ENCODE results near the gene FMN2. TPM values are rescaled to one million over a fixed set of nuclear protein-coding genes. Genes with fewer than 3 reads are reported as not detected.
A peak's percentile ranks its signal among the peaks of the same experiment; 100 is the strongest.

Gene FMN2
- total RNA-seq, 1 donor from 2014 or later, result under 0.01 TPM

- peak; percentile 84 for DNase-seq (ENCODE audit: low read depth)
- no peak overlapping the region for H3K4me3 ChIP-seq (ENCODE audit: low read depth, low read length)
- no peaks in the 10 kb centered on the region for H3K27me3 ChIP-seq (ENCODE audit: control insufficient read depth, insufficient read depth, low read length)
- no peaks in the 10 kb centered on the region for H3K36me3 ChIP-seq (ENCODE audit: control insufficient read depth, insufficient read depth, low read length)
- no peak for FAIRE-seq
- TF ChIP-seq CTCF (IDR thresholded peaks at IDR 0.05; ENCODE audit: insufficient read depth, low read length, severe bottlenecking), result no peak
Observed at GRCh38 chr1:240415532-240415931, 323.8 kb downstream of the FMN2 start.

GRCh38 chr1:240417317-240417716, 325.6 kb downstream of the FMN2 start:
- DNase-seq (ENCODE audit: low read depth) (no peak), FAIRE-seq (no peak)
- no peaks in the 10 kb centered on the region for H3K27me3 ChIP-seq (ENCODE audit: control insufficient read depth, insufficient read depth, low read length)
- no peak for TF ChIP-seq CTCF (IDR thresholded peaks at IDR 0.05; ENCODE audit: insufficient read depth, low read length, severe bottlenecking)
- H3K36me3 ChIP-seq (ENCODE audit: control insufficient read depth, insufficient read depth, low read length), result no peaks in the 10 kb centered on the region
- no peak overlapping the region for H3K4me3 ChIP-seq (ENCODE audit: low read depth, low read length)

DNA sequence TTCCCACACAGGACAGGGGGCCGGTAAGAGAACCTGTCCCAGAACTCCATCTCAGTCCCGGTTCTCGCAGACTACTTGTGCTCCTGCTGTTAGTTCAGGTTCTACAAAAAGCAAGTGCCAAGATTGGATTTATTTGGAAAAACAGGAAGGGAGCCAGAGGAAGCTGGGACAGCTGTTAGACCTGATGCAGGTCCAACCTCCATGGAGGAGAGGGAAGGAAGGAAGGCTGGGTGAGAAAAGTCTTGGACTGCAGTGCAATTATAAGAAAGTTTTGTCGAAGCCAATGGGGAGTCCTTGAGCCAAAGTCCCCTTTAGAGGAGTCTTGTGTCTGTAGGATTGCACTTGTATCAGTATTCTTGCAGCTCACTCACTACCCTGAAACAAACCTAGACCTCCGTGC, 329.1 kb downstream of the FMN2 start:
- DNase-seq (ENCODE audit: low read depth), result no peak
- no peaks in the 10 kb centered on the region for H3K36me3 ChIP-seq (ENCODE audit: control insufficient read depth, insufficient read depth, low read length)
- TF ChIP-seq CTCF (IDR thresholded peaks at IDR 0.05; ENCODE audit: insufficient read depth, low read length, severe bottlenecking), result no peak
- no peak for FAIRE-seq
- no peaks in the 10 kb centered on the region for H3K27me3 ChIP-seq (ENCODE audit: control insufficient read depth, insufficient read depth, low read length)
- no peak overlapping the region for H3K4me3 ChIP-seq (ENCODE audit: low read depth, low read length)

GRCh38 chr1:240423246-240423924, 331.7 kb downstream of the FMN2 start:
- no peak for TF ChIP-seq CTCF (IDR thresholded peaks at IDR 0.05; ENCODE audit: insufficient read depth, low read length, severe bottlenecking)
- no peaks in the 10 kb centered on the region for H3K27me3 ChIP-seq (ENCODE audit: control insufficient read depth, insufficient read depth, low read length)
- no peaks in the 10 kb centered on the region for H3K36me3 ChIP-seq (ENCODE audit: control insufficient read depth, insufficient read depth, low read length)
- no peak overlapping the region for H3K4me3 ChIP-seq (ENCODE audit: low read depth, low read length)
- DNase-seq (ENCODE audit: low read depth) (no peak), FAIRE-seq (no peak)

DNA sequence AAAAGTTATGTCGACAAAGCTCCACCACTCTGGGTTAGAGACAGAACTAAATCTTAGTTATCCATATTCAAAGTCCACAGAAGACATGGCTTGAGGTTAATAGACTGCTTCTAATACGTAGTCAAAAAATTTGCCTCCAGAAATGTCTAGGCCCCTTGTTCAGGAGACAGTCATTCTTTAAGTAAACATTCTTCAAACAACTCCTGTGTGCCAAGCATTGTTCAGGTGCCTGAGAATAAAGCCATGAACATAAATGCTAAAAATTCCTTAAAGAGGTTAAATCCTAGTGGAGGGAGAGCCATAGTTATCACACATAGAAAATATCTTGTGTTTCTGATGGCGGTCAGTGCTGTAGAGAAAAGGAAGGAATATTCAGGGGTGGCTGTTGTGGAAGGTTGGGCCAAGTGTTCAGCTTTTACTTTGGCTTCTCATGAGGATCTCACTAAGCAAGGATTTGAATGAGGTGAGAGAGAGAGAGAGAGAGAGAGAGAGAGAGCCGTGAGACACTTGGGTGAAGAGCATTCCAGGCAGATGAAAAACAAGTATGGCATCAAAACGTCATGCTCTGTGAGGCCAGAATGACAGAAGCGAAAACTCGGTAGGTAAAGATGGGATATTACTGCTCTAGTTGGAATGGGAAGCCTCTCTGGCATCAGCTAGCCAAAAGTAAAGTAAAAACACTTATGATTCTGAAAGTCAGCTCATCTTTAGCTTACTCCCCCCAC, 333.2 kb downstream of the FMN2 start:
- FAIRE-seq, result no peak
- TF ChIP-seq CTCF (IDR thresholded peaks at IDR 0.05; ENCODE audit: insufficient read depth, low read length, severe bottlenecking), result no peak
- Histone ChIP-seq H3K27me3 (ENCODE audit: control insufficient read depth, insufficient read depth, low read length) (no peaks in the 10 kb centered on the region), H3K36me3 (ENCODE audit: control insufficient read depth, insufficient read depth, low read length) (no peaks in the 10 kb centered on the region), H3K4me3 (ENCODE audit: low read depth, low read length) (no peak overlapping the region)
- peak; percentile 23 for DNase-seq (ENCODE audit: low read depth)

Measured in bronchial epithelial cell (primary cell).